Left ventricle myocardium superior (tissue), 1 donor: ENCODE measurements around the gene NOS1AP. TPM values are rescaled to one million over a fixed set of nuclear protein-coding genes. Genes with fewer than 3 reads are reported as not detected.

Experiments used
- ATAC-seq: fragments of 200-7000 bp; cut with Tn5 transposase; one replicate; pipeline ENCODE4 v1.9.1; 2020; ENCODE audit warnings: mild to moderate bottlenecking, moderate library complexity
- DNase-seq: peaks from one replicate; pipeline ENCODE4 v3.0.0-alpha.2; 2020
- intact Hi-C: fragments of 100-400 bp; cut with micrococcal nuclease; formaldehyde crosslinking; loops from one replicate; pipeline ENCODE4 v1.11.0; 2022
- total RNA-seq: library from RNA; stranded (reverse); fragmentation: NEBNext Ultra II Directional; extraction: Animal tissue kit (Norgen Biotek cat#: 25700); gene quantifications from one replicate; pipeline ENCODE4 v1.2.1, GENCODE V29; 2021
- donor health status: DM: no; HTN: yes; CAD: no; lungs with severe emphysema.

Gene NOS1AP
- total RNA-seq, 1 donor from 2014 or later, result 5.0 TPM

DNA sequence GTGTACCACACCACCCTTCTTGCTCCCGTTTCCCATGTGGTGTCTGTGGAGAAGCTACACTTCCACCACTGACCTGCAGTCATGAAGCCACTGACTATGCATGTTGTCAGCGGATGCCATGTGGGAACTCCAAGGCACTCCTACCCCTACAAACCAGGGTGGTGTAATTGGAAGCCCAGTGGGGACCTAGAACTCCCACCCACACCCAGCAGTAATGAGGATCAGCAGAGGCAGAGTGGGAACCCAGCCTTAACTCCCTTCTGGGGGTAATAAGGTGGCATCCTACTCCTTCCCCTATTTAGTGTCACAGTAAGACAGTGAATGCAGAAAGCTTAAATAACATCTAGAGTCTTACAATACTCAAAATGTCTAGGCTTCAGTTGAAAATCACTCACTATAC, 228.8 kb downstream of the NOS1AP start:
- no peak for DNase-seq
- intact Hi-C loops, result no loop called here
- ATAC-seq, result no peak

DNA sequence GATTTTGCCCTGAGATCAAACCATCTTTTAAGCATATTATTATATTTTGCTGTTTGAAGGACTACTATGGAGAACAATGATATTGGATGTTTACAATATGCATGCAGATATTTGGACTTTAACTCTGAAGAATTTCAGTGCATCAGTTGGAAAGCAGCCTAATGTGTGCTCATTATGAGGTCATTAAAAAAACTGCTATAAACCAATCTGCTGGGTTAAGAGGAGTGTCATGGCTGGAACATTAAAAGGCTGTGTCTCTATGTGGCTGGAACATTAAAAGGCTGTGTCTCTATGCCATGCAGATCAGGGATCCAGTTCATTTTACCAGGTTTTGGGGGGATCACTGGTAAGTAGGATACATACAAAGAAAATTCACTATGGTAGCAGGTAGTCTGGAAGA, 229.5 kb downstream of the NOS1AP start:
- ATAC-seq (no peak), DNase-seq (no peak)

DNA sequence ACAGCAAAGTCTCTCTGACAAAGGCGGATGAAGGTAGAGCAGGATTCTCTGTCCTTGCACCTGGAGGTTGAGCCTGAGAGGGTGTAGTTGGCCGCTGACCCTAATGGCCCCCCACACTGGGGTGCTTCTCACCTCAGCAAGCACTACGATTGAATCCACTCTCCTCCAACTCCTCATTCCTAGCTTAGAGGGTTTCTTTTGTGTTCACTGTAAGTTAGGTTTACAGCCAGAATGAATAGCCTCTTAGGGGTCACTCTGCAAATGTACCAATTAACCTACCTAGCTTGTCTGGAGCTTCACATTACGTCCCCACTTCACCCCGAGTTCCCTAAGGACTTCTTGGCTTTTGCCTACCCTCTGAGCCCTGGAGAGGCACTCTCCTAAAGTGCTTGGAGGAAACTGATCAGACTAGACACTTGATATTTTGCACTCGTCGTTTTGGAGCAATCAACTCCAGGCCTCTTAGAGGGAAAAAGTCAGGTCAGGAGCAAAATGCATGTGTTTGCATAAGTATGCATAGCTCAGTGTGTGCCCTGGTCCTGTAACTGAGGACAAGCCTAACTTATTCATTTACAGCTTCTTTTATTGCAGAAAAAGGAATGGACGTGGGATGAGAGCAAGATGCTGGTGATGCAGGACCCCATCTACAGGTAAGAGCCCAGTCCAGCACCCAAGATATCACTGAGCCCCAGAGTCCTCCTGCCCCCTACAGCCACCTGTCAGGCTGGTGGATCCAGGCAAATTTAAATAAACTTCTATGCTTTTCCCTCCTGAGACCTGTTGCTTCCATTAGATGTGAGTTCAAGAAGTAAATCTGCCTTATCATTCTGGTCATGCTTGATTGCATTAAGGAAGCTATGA, 230.8 kb downstream of the NOS1AP start:
- ATAC-seq, result no peak
- intact Hi-C loops, result no loop called here

More for the DNA sequence above, 229.5 kb downstream of the NOS1AP start:
- intact Hi-C loops, result no loop called here

DNA sequence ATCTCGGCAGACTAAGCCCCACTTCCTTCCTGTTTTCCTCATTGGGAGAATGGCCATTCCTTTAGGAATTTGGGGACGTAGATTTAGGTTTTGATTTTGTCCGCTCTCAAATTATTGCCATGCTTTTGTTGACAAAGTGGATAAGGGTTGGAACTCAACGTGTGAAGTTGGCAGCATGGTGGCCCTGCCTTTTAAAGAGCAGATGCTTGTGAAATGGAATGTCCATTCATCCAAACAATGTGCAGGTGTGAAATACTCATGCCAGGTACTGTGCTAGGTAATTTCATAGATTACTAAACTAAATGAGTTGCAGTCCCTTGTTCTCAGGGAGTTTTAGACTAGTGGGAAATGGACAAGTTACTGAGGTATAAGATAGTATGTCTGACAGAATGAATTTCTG, 232.2 kb downstream of the NOS1AP start:
- no peak for DNase-seq
- intact Hi-C loops, result no loop called here
- ATAC-seq, result no peak

More for the DNA sequence above, 230.8 kb downstream of the NOS1AP start:
- no peak for DNase-seq

DNA sequence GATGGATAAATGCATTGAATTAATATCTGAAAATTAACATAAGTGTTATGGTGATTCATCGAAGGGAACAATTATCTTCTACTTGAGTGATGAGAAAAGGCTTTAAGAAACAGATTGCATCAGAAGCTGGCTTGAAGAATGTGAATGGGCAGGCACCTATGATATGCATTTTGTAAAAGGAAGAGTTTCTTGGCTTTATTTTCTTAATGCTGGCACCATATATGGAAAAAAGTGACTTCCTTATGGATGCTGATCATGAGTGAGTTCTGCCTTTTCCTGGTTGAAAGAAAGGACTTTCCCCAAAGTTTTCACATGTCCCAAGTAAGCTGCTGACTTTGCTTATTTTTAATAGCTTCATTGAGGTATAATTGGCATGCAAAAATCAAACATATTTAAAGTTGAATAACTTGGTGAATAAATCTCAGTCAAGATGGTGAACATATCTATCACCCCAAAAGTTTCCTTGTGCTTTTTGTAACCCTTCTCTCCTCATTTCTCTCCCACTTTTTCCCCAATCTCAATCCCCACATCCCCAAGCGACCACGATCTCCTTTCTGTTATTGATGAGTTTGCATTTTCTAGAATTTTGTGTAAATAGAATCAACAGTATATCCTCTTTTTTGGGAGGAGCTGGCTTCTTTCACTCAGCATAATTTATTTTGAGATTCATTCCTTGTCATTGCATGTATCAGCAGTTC, 233.0 kb downstream of the NOS1AP start:
- ATAC-seq (no peak), DNase-seq (no peak)
- intact Hi-C loops, result no loop called here

DNA sequence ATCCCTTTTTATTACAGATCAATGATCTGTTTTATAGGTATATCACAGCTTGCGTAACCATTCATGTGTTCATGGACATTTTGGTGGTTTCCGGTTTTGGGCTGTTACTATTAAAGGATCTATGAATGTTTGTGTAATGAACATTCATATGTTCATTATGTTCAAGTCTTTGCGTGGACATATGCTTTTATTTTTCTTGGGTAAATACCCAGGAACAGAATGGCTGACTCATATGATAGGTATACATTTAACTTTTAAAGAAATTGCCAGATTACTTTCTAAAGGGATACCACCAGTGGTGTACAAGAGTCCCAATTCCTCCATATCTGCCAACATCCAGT, 233.5 kb downstream of the NOS1AP start:
- DNase-seq (no peak), ATAC-seq (no peak)
- intact Hi-C loops, result no loop called here

DNA sequence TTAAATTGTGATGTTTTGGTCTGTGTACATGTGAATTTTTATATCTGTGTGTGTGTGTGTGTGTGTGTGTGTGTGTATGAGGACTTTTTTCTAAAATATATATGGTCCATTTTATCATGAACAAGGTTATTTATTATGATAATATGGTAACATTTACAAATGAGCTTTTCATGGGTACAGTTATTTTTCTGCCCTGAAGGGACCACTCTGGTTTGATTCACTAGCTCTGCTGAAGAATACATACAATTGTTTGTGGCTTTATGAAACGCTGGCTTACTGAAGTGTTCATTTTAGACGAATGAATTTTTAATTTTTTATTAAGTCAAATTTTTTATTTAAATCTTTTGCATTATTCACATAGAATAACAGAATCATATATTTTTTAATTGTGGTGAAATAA, 235.2 kb downstream of the NOS1AP start:
- intact Hi-C loops, result no loop called here
- ATAC-seq (no peak), DNase-seq (no peak)

DNA sequence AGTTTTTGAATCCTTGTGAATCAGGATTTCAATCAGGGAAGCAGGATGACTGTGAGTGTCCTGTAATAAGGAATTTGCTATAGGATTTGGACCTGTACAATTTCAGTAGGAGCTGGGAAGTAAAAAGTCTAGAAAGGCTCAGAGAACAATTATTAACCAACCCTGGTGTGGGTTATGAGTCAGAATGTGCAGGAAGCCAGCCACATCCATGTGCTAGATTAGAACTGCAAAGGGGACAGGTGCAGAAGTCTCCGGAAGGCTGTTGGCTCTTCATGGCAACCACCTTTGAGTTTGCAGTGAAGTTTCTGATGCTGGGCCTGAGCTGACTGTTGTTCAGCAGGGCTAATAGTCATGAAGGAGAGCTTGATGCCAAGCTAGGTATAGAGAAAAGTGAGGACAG, 236.5 kb downstream of the NOS1AP start:
- intact Hi-C loops, result no loop called here
- DNase-seq, result no peak
- ATAC-seq, result no peak

DNA sequence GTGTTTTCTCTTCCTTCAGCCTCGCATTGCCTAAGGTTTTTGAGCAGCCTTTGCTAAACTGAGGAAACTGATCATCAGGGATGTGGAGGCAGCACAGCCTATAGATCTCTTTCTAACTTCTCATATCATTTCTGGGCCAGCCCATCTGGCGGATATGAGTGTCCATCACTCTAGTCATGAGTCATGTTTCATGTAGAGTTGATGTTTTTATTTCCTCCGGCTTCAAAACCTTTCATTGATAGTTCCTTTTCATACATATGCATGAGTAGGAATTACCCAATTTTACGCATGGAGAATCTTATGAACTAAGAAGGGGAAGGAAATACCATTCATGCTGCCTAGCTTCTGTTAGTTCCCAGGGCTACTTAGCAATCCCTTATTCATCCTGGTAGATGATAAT, 240.8 kb downstream of the NOS1AP start:
- intact Hi-C loops, result no loop called here
- DNase-seq (no peak), ATAC-seq (no peak)

DNA sequence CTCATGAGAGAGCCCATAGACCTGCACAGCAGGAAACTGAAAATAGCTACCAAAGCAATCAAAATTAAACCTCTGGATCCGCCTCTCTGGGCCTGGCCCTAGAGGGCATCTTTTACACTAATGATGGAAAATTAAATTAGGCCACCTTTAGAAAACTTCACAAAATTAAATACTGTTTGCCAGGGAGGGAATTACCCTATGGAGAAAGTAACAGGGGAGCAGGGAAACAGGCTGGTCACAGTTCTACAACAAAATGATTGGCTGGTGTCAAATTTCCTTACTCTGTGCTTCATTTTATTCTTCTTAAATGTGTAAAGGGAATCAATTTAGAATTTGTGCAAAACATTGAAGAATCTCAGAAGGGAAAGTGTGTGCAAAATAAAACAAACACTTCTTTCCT, 244.7 kb downstream of the NOS1AP start:
- ATAC-seq (no peak), DNase-seq (no peak)
- intact Hi-C loops, result no loop called here

DNA sequence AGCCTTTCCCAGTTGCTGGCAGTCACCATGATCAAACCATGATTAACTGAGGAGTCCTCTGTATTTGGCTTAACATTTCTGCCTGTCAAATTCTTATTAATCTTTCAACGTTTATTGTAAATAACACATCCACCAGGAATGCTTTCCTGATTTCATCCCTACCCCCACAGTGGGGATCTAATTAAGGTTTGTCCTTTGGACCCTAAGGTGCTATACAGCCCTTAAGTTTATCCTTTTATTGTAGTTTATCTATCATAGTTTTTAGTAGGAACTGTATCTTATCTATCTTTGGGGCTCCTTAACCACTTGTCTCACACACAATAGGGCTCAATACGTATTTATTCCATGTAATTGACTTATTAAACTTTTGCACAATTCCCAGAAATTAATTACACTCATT, 246.2 kb downstream of the NOS1AP start:
- intact Hi-C loops, result no loop called here
- ATAC-seq (no peak), DNase-seq (no peak)

DNA sequence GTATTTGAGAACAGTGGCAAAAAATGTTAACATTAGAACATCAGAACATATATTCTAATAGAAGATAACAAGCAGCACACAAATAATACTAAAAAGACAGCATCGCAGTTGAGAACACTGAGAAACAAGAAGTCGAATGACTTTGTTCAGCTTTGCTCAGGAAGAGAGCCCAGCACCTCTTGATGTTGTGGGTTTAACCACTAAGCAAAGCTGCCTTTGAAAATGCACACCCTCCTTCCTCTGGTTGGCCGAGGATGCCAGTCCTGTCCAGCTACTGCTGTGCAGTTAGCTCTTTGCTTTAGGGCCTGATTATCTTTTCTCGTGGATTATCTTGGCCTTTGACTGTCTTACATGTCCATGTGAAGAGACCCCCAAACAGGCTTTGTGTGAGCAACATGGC, 246.7 kb downstream of the NOS1AP start:
- no peak for DNase-seq
- no peak for ATAC-seq
- intact Hi-C loops, result no loop called here

DNA sequence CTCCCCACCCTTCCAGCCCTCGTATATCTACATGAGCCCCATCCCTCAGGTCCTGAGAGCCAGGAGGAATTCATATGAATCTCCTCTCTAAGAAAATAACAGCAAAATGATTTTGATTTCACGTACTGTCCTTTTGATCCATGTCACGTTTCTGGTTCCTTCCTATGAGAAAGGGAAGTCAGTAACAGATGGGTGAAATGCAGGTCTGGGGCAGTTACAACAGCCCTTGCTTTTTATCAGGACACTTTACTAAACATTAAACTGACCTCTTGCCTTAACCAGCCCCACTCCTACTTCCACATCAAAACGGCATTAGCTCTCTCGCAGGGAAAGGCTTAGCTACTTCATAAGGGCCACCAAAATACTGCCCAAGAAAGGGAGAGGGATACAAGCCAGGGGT, 248.1 kb downstream of the NOS1AP start:
- intact Hi-C loops, result no loop called here
- no peak for ATAC-seq
- no peak for DNase-seq

DNA sequence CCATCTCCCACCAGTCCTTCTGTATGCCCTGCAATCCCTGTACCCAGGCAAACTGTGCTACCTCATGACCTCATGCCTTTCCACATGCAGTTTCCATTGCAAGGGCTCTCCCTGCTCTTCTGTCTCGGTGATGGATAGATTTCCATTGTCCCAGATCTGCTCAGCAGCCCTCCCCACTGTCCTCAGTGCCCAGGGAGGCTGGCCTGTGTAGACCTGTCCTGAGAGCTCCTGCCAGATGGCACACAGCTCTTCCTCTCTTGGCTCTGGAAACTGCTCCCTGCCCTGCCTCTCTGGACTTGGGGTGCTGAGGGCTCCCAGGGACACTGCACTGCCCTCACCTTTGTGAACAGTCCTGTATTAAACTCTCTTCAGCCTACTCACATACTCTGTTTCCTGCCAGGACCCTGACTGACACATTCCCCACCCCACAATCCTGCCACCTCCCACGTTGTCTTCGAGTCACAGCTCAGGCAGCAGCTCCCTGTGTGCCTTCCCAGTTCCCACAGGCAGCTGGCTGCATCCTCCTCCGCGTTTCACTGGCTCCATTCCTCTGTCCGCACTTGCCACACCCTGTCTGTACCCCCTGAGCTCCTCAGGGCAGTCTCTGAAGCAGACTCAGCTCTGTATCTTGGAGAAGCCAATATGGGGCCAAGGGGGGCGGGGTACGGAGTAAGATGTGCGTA, 250.1 kb downstream of the NOS1AP start:
- no peak for ATAC-seq

DNA sequence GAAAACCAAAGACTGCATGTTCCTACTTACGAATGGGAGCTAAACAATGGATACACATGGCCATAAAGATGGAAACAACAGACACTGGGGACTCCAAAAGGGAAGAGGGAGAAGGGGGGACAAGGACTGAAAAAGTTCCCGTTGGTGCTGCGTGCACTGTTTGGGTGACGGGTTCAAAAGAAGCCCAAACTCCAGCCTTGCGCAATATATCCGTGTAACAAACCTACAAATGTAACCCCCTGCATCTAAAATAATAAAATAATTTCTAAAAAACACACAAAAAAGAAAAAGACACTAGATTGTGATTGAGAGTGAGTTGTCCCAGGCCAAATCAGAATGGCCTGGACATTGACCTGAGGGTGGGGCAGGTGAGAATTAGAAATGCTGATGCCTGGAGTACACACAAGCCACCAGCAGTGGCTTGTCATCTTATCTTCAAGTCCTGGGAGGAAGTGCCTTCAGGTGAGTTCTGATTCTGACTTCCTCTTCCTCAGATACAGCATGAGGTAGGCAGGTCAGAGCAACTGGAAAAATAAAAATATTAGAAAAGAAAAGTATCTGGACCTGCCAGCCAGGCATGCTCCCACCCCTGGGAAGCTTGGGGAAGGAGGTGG, 252.4 kb downstream of the NOS1AP start:
- ATAC-seq (no peak), DNase-seq (no peak)
- intact Hi-C loops, result no loop called here

More for the DNA sequence above, 250.1 kb downstream of the NOS1AP start:
- intact Hi-C loops, result no loop called here
- DNase-seq, result no peak

DNA sequence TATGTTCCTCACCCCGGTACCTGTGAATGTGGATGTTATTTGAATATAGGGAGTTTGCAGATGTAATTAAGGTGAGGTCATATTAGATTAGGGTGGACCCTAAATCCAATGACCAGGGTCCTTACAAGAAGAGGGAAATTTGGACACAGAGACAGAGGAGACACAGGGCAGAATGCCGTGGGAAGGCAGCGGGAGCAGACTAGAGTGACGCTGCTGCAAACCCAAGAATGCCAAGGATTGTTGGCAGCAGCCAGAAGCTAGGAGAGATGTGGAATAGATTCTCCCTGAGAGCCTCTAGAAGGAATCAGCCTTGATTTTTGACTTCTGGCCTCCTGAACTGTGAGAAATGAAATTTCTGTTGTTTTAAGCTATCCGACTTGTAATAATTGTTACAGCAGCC, 253.5 kb downstream of the NOS1AP start:
- DNase-seq, result no peak
- intact Hi-C loops, result no loop called here
- no peak for ATAC-seq

DNA sequence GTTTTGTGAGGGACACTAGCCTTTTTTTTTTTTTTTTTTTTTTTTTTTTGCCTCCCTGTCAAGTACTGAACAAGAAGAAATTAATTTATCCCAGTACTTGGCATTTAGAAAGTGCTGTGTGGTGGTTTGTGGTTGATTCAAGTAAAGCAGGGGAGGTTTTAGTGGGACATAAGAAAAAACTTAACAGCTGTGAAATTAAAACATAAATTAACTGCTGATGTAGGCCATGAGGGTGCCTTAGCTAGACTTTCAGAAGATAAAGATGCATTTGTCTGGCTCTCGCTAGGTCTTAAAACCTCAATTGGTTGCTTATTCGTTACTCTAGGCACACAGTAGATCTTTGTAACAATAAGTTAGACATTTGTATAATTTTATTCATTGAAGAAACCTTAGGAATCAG, 254.9 kb downstream of the NOS1AP start:
- DNase-seq (no peak), ATAC-seq (no peak)
- intact Hi-C loops, result no loop called here

DNA sequence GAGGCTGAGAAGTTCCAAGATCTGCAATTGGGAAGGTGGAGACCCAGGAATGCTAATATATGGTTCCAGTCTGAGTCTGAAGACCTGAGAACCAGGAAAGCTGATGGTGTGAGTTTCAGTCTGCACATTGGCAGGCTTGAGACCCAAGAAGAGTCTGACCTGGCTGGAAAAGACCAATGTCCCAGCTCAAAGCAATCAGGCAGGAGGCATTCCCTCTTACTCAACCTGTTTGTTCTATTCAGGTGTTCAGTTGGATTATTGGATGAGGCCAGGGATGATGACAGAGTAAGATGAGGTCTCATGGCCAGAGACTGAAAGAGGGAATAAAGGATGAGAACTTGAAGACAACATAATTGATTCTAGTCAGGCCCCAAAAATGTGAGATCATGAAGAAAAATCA, 257.1 kb downstream of the NOS1AP start:
- DNase-seq (no peak), ATAC-seq (no peak)
- intact Hi-C loops, result no loop called here

DNA sequence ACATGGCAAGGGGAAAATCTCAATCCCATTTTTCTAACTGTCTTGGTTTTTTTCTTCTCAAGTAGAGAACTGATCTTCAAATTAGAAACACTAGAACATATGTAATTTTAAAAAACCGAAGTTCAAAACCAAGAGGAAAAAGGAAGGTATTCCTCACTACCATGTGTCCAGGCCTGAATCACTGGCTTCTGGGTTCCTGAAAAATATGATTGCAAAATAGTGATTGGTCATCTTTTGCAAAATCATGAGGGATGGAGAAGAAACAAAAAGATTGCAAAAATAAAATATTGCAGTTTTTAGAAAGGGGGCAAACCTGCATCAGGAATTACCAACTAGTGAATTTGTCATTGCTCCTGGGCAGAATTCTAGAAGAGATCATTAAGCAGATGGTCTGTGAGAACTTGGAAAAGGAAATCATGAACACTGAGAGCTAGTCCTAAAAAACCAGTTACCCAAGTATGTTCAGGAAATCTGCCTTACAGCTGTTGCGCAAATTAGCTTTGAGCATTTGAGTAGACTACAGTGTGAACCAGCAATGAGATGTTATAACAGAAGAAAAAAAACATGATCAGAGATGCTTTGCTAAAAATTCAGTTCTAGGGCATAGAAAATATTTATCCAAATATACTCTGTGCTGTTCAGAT, 257.8 kb downstream of the NOS1AP start:
- ATAC-seq (no peak), DNase-seq (no peak)
- intact Hi-C loops, result no loop called here

DNA sequence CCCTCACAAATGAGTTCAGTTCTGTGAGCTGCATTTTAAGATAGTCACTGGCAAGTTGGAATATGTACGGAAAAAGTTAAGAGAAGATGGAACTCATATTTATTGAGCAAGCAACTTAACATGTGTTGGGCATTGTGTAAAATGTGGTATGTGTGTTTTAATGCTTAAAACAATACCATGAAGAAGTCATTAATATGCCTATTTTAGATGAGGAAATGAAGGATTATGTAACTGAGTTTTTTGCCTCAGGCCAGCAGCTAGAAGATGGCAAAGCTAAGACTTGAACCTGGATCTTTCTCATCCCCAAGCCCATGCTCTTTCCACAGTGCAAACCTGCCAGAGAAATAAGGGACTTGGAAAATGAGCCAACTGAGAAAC, 258.3 kb downstream of the NOS1AP start:
- ATAC-seq (no peak), DNase-seq (no peak)
- intact Hi-C loops, result no loop called here
